WI38 (cell line): ENCODE measurements around the gene SOWAHD.
"Not testable (repeated sequence)": the region's sequence is repeated elsewhere in the genome, so short reads cannot be mapped to it uniquely, and the experiment has no call there.

Source experiments
- H3K4me3 ChIP-seq: 2 replicates; pipeline ENCODE4 v1.5.1; 2011; ENCODE audit warnings: low read depth, mild to moderate bottlenecking, control low read depth, low read length
- TF ChIP-seq, protein P1 (sequence below): IDR thresholded peaks from 2 replicates; pipeline ENCODE4 v1.5.1; 2012; ENCODE audit warnings: low read depth, mild to moderate bottlenecking, control low read depth, low read length

Gene SOWAHD

DNA sequence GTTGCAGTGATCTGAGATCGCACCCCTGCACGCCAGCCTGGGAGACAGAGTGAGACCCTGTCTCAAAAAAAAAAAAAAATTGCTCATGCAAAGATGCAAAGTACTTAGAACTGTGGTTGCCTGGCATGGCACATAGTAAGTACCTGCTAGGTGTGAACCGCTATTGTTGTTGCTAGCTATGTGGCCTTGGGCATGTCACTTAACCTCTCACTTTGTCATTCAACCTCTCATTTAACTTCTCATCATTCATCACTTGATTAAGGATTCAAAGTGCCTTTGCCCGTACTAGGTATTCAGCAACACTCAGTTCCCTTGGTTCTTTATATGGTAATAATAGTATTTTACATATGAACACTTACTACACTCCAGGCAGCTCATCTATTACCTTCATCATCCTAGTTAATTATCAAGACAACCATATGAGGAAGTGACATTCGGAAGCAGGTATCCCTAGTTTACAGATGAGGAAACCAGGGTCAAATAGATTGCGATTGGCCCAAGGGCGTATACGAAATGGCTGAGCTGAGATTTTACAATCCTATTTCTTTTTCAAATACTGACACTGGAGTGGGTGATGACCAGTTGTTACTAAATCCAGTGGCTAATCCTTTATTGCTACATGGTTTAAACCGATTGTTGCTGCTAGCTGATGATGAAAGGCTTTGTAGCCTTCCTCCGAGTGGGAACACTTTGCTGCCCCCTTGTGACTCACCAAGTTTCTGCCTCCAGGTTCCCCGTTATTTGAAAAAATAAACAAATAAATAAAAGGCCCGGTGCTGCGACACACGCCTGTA lies 28.8 kb upstream of the SOWAHD start:
- H3K4me3 ChIP-seq: no peak overlapping the region
- TF ChIP-seq, protein P1, sequence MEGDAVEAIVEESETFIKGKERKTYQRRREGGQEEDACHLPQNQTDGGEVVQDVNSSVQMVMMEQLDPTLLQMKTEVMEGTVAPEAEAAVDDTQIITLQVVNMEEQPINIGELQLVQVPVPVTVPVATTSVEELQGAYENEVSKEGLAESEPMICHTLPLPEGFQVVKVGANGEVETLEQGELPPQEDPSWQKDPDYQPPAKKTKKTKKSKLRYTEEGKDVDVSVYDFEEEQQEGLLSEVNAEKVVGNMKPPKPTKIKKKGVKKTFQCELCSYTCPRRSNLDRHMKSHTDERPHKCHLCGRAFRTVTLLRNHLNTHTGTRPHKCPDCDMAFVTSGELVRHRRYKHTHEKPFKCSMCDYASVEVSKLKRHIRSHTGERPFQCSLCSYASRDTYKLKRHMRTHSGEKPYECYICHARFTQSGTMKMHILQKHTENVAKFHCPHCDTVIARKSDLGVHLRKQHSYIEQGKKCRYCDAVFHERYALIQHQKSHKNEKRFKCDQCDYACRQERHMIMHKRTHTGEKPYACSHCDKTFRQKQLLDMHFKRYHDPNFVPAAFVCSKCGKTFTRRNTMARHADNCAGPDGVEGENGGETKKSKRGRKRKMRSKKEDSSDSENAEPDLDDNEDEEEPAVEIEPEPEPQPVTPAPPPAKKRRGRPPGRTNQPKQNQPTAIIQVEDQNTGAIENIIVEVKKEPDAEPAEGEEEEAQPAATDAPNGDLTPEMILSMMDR: peak; percentile 47

DNA sequence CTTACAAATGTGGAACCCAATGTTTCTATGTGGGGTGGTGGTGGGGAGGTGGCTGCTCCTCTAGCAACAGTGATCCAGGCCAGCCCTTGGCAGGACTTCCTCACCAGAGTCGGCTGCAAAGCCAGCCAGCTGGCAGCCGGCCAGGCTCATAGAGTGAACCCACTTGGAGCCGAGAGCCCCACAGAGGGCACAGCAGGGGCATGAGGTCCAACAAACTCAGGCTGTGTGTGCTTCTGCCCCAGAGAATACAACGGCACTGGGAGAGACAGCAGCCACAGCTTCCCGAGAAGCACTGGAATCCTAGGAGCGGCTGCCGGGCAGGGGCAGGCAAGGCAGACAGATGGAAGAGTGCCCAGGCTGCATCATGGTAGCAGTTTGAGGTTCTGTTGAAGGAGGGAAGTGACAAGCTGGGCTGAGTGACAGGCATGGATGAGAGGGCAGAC lies 23.5 kb upstream of the SOWAHD start:
- H3K4me3 ChIP-seq: no peak overlapping the region
- TF ChIP-seq, protein P1: no peak

DNA sequence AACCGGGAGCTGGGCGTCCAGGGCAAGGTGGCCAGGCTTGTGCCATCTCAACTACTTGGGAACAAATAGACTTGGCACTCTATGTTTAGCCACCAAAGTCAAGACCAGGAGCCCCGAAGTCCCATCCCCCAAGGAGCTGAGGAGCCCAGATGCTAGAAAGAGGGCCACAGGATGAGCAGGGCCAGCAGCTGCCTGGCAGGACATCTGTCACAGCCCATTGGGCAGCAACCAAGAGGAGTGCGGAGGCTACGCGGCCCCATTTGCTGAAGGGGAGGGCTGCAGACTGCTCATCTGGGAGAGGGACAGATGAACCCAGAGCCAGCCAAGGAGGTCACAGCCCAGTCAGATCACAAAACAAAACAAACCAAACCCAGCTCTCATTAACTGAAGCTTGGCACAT lies 22.9 kb upstream of the SOWAHD start:
- TF ChIP-seq, protein P1: no peak
- no peak overlapping the region for H3K4me3 ChIP-seq

DNA sequence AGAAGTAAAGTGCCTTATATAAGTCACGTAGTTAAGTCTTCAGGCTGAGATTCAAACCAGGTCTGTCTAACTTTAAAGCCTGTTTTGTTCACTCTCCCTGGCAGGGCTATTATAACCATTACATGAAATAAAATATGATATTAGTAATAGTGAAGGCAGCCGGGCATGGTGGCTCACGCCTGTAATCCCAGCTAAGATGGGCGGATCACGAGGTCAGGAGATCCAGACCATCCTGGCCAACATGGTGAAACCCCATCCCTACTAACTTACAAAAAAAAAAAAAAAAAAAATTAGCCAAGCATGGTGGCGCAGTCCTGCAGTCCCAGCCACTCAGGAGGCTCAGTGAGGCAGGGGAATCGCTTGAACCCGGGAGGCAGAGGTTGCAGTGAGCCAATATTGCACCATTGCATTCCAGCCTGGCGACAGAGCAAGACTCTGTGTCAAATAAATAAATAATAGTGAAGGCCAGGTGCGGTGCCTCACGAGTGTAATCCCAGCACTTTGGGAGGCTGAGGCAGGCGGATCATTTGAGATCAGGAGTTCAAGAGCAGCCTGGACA lies 22.1 kb upstream of the SOWAHD start:
- TF ChIP-seq, protein P1: no peak

DNA sequence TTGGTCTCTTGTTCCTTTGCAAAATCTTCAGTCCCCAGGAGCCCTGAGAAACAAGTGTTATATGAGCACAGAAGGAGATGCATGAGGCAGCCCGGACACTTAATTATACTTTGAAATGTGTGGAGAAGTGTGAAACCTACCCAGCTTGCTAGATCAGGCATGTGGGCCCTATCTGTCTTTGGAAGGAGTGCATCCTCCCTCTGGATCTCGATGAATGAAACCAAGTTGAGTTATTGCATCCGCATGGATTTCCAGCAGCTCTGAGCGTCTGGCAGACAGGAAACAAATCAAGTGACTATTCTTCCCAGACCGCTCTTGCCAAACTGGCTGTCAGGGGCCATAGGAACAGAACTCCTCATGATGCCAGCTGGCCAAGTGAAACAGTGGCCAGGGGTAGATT lies 19.6 kb upstream of the SOWAHD start:
- H3K4me3 ChIP-seq: no peak overlapping the region
- TF ChIP-seq, protein P1: no peak

More for the DNA sequence above, 22.1 kb upstream of the SOWAHD start:
- H3K4me3 ChIP-seq: no peak overlapping the region

DNA sequence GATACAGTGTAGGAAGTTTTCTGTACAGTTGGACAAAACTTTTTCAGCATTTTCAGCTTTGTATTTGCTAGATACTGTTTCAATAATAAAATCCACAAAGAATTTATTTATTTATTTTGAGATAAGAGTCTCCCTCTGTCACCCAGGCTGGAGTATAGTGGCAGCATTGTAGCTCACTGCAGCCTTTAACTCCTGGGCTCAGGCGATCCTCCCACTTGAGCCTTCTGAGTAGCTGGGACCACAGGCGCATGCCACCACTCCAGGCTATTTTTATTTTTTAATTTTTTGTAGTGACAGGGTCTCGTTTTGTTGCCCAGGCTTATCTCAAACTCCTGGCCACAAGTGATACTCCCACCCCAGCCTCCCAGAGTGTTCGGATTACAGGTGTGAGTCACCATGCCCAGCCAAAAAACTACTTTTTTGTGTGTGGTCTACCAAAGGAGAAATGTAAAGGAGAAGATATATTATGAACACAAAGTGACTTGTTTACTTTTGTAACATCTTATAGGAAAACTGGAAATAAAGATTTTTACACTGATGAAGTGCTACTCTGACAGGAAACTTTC lies 13.0 kb upstream of the SOWAHD start:
- TF ChIP-seq, protein P1: no peak

DNA sequence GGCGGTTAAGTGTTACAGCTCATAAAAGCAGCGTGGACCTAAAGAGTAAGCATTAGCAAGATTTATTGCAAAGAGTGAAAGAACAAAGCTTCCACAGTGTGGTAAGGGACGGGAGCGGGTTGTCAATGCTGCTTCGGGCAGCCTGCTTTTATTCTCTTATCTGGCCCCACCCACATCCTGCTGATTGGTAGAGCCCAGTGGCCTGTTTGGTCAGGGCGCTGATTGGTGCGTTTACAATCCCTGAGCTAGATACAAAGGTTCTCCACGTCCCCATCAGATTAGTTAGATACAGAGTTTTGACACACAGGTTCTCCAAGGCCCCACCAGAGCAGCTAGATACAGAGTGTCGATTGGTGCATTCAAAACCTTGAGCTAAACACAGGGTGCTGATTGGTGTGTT lies 8.3 kb upstream of the SOWAHD start:
- H3K4me3 ChIP-seq: not testable (repeated sequence)

More for the DNA sequence above, 13.0 kb upstream of the SOWAHD start:
- H3K4me3 ChIP-seq: no peak overlapping the region

DNA sequence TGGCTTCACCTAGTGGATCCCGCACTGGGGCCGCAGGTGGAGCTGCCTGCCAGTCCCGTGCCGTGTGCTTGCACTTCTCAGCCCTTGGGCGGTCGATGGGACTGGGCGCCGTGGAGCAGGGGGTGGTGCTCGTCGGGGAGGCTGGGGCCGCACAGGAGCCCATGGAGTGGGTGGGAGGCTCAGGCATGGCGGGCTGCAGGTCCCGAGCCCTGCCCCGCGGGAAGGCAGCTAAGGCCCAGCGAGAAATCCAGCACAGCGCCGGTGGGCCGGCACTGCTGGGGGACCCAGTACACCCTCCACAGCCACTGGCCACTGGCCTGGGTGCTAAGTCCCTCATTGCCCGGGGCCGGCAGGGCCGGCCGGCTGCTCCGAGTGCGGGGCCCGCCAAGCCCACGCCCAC lies 7.6 kb upstream of the SOWAHD start:
- not testable (repeated sequence) for H3K4me3 ChIP-seq
